Measurements from ENCODE around the gene CDC20. TPM values are rescaled to one million over a fixed set of nuclear protein-coding genes. Genes with fewer than 3 reads are reported as not detected.

The CDC20 gene
- total RNA-seq, 6 donors from 2014 or later = 2.1 to 8.4 (median 2.9) TPM; not detected in 1

DNA sequence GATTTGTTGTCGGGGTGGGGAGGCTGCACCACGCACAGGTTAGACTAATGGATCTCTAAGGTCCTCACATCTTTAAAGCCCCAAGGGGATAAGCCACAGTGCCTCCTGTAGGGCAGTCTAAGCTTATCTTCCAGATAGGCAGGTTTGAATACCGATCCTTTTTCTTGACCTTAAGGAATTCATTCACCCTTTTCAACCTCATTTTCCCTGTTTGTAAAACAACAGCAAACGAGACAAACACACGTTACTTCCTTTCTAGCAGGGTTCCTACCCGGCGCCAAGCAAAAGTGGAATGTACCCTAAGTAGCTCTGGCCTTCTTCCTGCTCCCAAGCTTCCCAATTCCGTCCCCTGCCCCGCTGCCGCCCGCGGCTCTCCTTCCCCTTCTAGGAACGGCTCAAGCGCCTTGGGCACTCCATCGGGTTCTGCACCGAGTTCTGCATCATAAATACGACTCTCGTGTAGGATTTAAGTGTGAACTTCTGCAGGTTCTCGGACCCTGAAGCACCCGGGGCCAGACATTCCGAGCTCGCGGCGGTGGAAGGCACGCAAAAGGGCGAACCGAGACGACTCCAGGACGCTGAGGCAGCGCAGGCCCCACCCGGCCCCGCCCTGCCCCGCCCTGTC is 548 bp upstream of the CDC20 start:
- H3K4me3 ChIP-seq = peak overlapping the region; percentile 53 to 73 (median 65)
- peak overlapping the region; percentile 92 to 96 (median 92) for H3K27ac ChIP-seq
- peak; percentile 55 to 71 for ATAC-seq (ENCODE audit: low FRiP score in 2 of 2)
- no peaks in the 10 kb centered on the region for H3K9me3 ChIP-seq
- 1% methylated on average over 24 to 33 of the region's 33 CpGs for WGBS, 2 donors
- H3K4me1 ChIP-seq = peaks cover 13 to 19% (median 15%) of the 10 kb centered on the region in 4 donors
- peak; percentile 50 to 97 for DNase-seq
- H3K36me3 ChIP-seq = peaks cover 0 to 33% (median 25%) of the 10 kb centered on the region in 4 donors
- TF ChIP-seq EP300 (IDR thresholded peaks at IDR 0.05) = no peak
- TF ChIP-seq, protein P1, sequence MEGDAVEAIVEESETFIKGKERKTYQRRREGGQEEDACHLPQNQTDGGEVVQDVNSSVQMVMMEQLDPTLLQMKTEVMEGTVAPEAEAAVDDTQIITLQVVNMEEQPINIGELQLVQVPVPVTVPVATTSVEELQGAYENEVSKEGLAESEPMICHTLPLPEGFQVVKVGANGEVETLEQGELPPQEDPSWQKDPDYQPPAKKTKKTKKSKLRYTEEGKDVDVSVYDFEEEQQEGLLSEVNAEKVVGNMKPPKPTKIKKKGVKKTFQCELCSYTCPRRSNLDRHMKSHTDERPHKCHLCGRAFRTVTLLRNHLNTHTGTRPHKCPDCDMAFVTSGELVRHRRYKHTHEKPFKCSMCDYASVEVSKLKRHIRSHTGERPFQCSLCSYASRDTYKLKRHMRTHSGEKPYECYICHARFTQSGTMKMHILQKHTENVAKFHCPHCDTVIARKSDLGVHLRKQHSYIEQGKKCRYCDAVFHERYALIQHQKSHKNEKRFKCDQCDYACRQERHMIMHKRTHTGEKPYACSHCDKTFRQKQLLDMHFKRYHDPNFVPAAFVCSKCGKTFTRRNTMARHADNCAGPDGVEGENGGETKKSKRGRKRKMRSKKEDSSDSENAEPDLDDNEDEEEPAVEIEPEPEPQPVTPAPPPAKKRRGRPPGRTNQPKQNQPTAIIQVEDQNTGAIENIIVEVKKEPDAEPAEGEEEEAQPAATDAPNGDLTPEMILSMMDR (IDR thresholded peaks at IDR 0.05) = peak in 5 of 6 experiments; percentile 25 to 58 (median 55)
- peak in 1 of 2 donors; percentile 34 for TF ChIP-seq POLR2AphosphoS5 (IDR thresholded peaks at IDR 0.05)
- peak in 3 of 4 donors; percentile 23 to 70 (median 56) for TF ChIP-seq POLR2A (IDR thresholded peaks at IDR 0.05)
- H3K27me3 ChIP-seq = no peaks in the 10 kb centered on the region

DNA sequence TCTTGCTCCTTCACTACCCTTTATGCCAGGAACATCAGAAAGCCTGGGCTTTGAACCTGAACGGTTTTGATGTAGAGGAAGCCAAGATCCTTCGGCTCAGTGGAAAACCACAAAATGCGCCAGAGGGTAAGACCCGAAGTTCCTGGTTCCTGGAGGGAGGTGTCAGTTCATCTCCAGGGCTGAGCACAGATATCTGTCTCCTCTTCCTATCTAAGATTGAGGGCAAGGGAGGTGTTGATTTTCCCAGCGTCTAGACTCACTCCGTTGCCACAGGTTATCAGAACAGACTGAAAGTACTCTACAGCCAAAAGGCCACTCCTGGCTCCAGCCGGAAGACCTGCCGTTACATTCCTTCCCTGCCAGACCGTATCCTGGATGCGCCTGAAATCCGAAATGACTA is 915 bp downstream of the CDC20 start:
- ATAC-seq (ENCODE audit: low FRiP score in 2 of 2) (no peak), DNase-seq (no peak)
- peaks cover 12 to 48% (median 40%) of the 10 kb centered on the region in 4 donors for H3K36me3 ChIP-seq
- peaks cover 13 to 20% (median 18%) of the 10 kb centered on the region in 4 donors for H3K4me1 ChIP-seq
- TF ChIP-seq POLR2A (IDR thresholded peaks at IDR 0.05) (no peak), EP300 (IDR thresholded peaks at IDR 0.05) (no peak), POLR2AphosphoS5 (IDR thresholded peaks at IDR 0.05) (no peak)
- TF ChIP-seq, protein P1 (IDR thresholded peaks at IDR 0.05) = no peak
- H3K4me3 ChIP-seq = peak overlapping the region in 2 of 4 donors; percentile 57 to 73
- whole genome bisulfite sequencing, 2 donors = 34 to 50% methylated on average over 9 to 11 of the region's 11 CpGs
- H3K27me3 ChIP-seq = no peaks in the 10 kb centered on the region
- H3K27ac ChIP-seq = no peak overlapping the region
- H3K9me3 ChIP-seq = no peaks in the 10 kb centered on the region

DNA sequence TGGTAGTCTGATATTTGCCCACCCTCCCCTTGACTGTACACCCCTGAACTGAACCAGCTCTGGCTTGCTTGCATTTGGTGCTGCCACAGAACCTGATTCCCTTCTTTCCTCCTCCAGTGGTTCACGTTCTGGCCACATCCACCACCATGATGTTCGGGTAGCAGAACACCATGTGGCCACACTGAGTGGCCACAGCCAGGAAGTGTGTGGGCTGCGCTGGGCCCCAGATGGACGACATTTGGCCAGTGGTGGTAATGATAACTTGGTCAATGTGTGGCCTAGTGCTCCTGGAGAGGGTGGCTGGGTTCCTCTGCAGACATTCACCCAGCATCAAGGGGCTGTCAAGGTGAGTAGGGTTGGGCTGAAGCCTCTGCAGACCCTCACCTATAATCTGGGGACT is 1.8 kb downstream of the CDC20 start:
- Histone ChIP-seq H3K27me3 (no peaks in the 10 kb centered on the region), H3K4me1 (peaks cover 15 to 24% (median 20%) of the 10 kb centered on the region in 4 donors), H3K4me3 (no peak overlapping the region), H3K9me3 (no peaks in the 10 kb centered on the region), H3K36me3 (peaks cover 15 to 57% (median 45%) of the 10 kb centered on the region in 4 donors), H3K27ac (no peak overlapping the region)
- ATAC-seq (ENCODE audit: low FRiP score in 2 of 2) = no peak
- TF ChIP-seq, protein P1 (IDR thresholded peaks at IDR 0.05) = no peak
- no peak for TF ChIP-seq POLR2AphosphoS5 (IDR thresholded peaks at IDR 0.05)
- no peak for TF ChIP-seq EP300 (IDR thresholded peaks at IDR 0.05)
- no peak for TF ChIP-seq POLR2A (IDR thresholded peaks at IDR 0.05)
- 62 to 78% methylated on average over 4 of the region's 4 CpGs for WGBS, 2 donors
- no peak for DNase-seq

DNA sequence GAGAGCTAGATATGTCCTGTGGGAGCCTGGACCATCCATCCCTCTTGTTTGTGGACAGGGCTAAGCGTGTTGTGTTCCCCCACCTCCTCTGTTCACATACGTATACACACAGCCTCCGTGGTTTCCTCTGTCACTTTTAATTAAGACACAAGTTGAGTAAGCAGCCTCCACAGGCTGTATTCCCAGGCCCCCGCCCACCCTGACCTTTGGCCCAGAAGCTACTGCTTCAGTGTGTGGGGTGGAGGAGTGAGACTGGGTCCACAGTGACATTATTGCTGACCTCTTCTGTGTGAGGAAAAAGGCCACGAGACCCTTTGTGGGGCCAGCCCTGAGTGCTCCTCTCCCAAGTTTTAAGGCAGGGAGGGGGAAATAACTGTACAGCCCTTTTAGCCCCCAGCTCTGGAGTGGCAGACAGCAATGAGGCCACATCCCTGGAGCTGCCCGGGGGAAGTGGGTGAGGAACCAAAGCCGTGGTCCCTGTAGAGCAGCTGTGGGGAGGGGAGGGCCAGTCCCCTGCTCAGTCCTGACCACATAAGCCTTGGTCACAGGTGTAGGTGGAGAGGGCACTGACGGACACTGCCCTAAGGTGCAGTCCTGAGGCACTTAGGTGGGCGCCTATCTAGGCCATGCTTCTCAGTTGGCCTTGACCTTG is 4.6 kb downstream of the CDC20 start:
- TF ChIP-seq, protein P1 (IDR thresholded peaks at IDR 0.05) = no peak
- TF ChIP-seq POLR2AphosphoS5 (IDR thresholded peaks at IDR 0.05) = no peak
- no peak for TF ChIP-seq POLR2A (IDR thresholded peaks at IDR 0.05)
- TF ChIP-seq EP300 (IDR thresholded peaks at IDR 0.05) = no peak
- peaks cover 24 to 36% (median 28%) of the 10 kb centered on the region in 4 donors for H3K4me1 ChIP-seq
- H3K9me3 ChIP-seq = no peaks in the 10 kb centered on the region
- DNase-seq (no peak), ATAC-seq (ENCODE audit: low FRiP score in 2 of 2) (no peak)
- H3K27ac ChIP-seq = peak overlapping the region in 1 of 4 donors; percentile 10
- H3K27me3 ChIP-seq = no peaks in the 10 kb centered on the region
- peaks cover 15 to 57% (median 45%) of the 10 kb centered on the region in 4 donors for H3K36me3 ChIP-seq
- 72 to 79% methylated on average over 5 to 9 of the region's 9 CpGs for WGBS, 2 donors
- no peak overlapping the region for H3K4me3 ChIP-seq

Measured in upper lobe of left lung (tissue), 6 donors.